ENCODE results near the gene FXYD7.

FXYD7 gene

GRCh38 chr19:35155441-35155840 is 12.4 kb downstream of the FXYD7 start (continued):
- TF ChIP-seq PATZ1 (CRISPR knock-in tag; IDR thresholded peaks at IDR 0.05; ENCODE audit: borderline replicate concordance) (no peak), ZNF8 (CRISPR knock-in tag; IDR thresholded peaks at IDR 0.05) (no peak), PPARA (CRISPR knock-in tag; IDR thresholded peaks at IDR 0.05; ENCODE audit: borderline replicate concordance) (no peak), GLIS3 (CRISPR knock-in tag; IDR thresholded peaks at IDR 0.05) (no peak)

GRCh38 chr19:35155981-35156672 is 13.1 kb downstream of the FXYD7 start:
- TF ChIP-seq ISL1 (CRISPR knock-in tag; IDR thresholded peaks at IDR 0.05), result no peak
- TF ChIP-seq ZFP3 (CRISPR knock-in tag; IDR thresholded peaks at IDR 0.05), result no peak
- no peak for TF ChIP-seq BACH2 (CRISPR knock-in tag; IDR thresholded peaks at IDR 0.05; ENCODE audit: borderline replicate concordance)
- TF ChIP-seq ESRRG (CRISPR knock-in tag; IDR thresholded peaks at IDR 0.05), result no peak
- TF ChIP-seq ARNTL (CRISPR knock-in tag; IDR thresholded peaks at IDR 0.05; ENCODE audit: borderline replicate concordance, low read depth), result no peak
- no peak for TF ChIP-seq SNAI2 (CRISPR knock-in tag; IDR thresholded peaks at IDR 0.05)
- no peak for TF ChIP-seq ZC3H10 (CRISPR knock-in tag; IDR thresholded peaks at IDR 0.05)
- no peak for TF ChIP-seq GLIS3 (CRISPR knock-in tag; IDR thresholded peaks at IDR 0.05)
- TF ChIP-seq TCF4 (CRISPR knock-in tag; IDR thresholded peaks at IDR 0.05; ENCODE audit: borderline replicate concordance), result no peak
- TF ChIP-seq ZNF8 (CRISPR knock-in tag; IDR thresholded peaks at IDR 0.05), result no peak
- TF ChIP-seq ZFP30 (CRISPR knock-in tag; IDR thresholded peaks at IDR 0.05), result no peak
- TF ChIP-seq TSHZ2 (CRISPR knock-in tag; IDR thresholded peaks at IDR 0.05), result no peak
- TF ChIP-seq ZNF565 (CRISPR knock-in tag; conservative IDR thresholded peaks at IDR 0.05; ENCODE audit: low read depth), result no peak
- TF ChIP-seq RARB (CRISPR knock-in tag; IDR thresholded peaks at IDR 0.05), result no peak
- TF ChIP-seq TOX (CRISPR knock-in tag; IDR thresholded peaks at IDR 0.05; ENCODE audit: borderline replicate concordance), result no peak
- TF ChIP-seq ZNF70 (CRISPR knock-in tag; IDR thresholded peaks at IDR 0.05), result no peak
- no peak for TF ChIP-seq POU6F1 (CRISPR knock-in tag; IDR thresholded peaks at IDR 0.05; ENCODE audit: borderline replicate concordance, low read depth)
- no peak for ATAC-seq

GRCh38 chr19:35156673-35157014 is 13.6 kb downstream of the FXYD7 start:
- no peak for TF ChIP-seq ZNF8 (CRISPR knock-in tag; IDR thresholded peaks at IDR 0.05)
- TF ChIP-seq GLIS3 (CRISPR knock-in tag; IDR thresholded peaks at IDR 0.05), result no peak
- no peak for TF ChIP-seq ZC3H10 (CRISPR knock-in tag; IDR thresholded peaks at IDR 0.05)
- no peak for TF ChIP-seq CREB5 (CRISPR knock-in tag; IDR thresholded peaks at IDR 0.05; ENCODE audit: low read depth)
- no peak for TF ChIP-seq CSRNP3 (CRISPR knock-in tag; IDR thresholded peaks at IDR 0.05)
- TF ChIP-seq CSDC2 (CRISPR knock-in tag; IDR thresholded peaks at IDR 0.05), result no peak
- no peak for TF ChIP-seq PATZ1 (CRISPR knock-in tag; IDR thresholded peaks at IDR 0.05; ENCODE audit: borderline replicate concordance)
- TF ChIP-seq TOX (CRISPR knock-in tag; IDR thresholded peaks at IDR 0.05; ENCODE audit: borderline replicate concordance), result no peak
- TF ChIP-seq OSR1 (CRISPR knock-in tag; IDR thresholded peaks at IDR 0.05), result no peak
- TF ChIP-seq ISL1 (CRISPR knock-in tag; IDR thresholded peaks at IDR 0.05), result no peak
- ATAC-seq, result no peak
